Measurements from ENCODE around the gene GNAZ. TPM values are rescaled to one million over a fixed set of nuclear protein-coding genes. Genes with fewer than 3 reads are reported as not detected.

The GNAZ gene
- total and polyA plus RNA-seq, 2 donors (not counting 1 experiment from before 2014, with no cell fraction given), result 2.8 to 9.1 TPM

DNA sequence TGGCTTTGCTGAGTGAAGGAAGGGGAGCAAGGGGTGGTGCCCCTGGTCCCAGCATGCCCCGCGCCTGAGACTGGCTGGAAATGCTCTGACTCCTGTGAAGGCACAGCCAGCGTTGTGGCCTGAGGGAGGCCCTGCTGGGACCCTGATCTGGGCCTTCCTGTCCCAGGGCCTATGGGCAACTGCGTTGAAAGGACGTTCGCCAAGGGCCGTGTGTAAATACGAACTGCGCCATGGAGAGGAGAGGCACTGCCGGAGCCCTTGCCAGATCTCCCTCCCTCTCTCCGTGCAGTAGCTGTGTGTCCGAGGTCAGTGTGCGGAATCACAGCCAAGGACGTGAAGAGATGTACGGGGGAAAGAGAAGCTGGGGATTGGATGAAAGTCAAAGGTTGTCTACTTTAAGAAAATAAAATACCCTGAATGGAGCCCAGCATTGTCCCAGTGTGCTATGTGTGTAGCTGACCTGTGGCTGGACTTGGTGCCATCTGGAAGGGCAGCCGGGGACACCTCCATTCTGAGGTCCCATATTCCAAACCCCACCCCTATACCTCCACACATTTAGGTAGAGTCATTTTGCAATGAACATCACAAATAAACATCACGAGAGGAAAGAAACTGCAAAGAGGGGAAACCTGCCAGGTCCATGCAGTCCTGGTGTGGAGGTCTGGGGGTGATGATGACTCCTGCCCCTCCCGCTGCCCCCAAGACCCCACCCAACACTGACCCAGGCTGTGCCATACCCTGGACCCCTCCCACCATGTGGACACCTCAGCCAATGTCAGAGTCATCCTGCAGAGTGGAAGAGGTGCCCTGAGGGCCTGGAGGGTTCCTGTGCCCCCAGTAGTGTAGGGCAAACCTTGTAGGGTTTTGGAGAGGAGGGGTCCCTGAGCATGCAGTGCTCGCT, 54.5 kb downstream of the GNAZ start:
- Histone ChIP-seq H3K79me2 (ENCODE audit: control insufficient read depth, insufficient read depth, low read length) (no peaks in the 10 kb centered on the region), H3K4me3 (ENCODE audit: control extremely low read depth in 1 of 5, extremely low read depth in 1 of 5, insufficient read depth in 1 of 5, low read depth in 2 of 5, low read length in 4 of 5) (no peak overlapping the region), H3K4me1 (ENCODE audit: control insufficient read depth in 2 of 2, insufficient read depth in 2 of 2, low read length in 2 of 2) (peaks cover 0 to 2% of the 10 kb centered on the region in 2 donors), H3K27me3 (replicated peaks in 1 of 4; ENCODE audit: control extremely low read depth in 1 of 4, control insufficient read depth in 3 of 4, insufficient read depth in 4 of 4, low read length in 3 of 4) (no peaks in the 10 kb centered on the region), H3K27ac (ENCODE audit: low read length in 2 of 2) (no peak overlapping the region), H2AFZ (ENCODE audit: insufficient read depth, low read depth, low read length, poor library complexity, severe bottlenecking) (no peak overlapping the region), H4K20me1 (ENCODE audit: control insufficient read depth, insufficient read depth, low read length, poor library complexity, severe bottlenecking) (no peaks in the 10 kb centered on the region), H3K36me3 (replicated peaks in 1 of 2; ENCODE audit: control extremely low read depth in 1 of 2, control insufficient read depth in 1 of 2, extremely low read depth in 1 of 2, insufficient read depth in 2 of 2, low read length in 1 of 2) (no peaks in the 10 kb centered on the region), H3K9me3 (ENCODE audit: control extremely low read depth in 1 of 3, control insufficient read depth in 2 of 3, insufficient read depth in 1 of 3, low read length in 2 of 3) (no peaks in the 10 kb centered on the region), H3K9ac (ENCODE audit: low read length) (no peak overlapping the region), H3K4me2 (replicated peaks; ENCODE audit: low read depth, low read length, poor library complexity, severe bottlenecking) (no peak overlapping the region)
- H3K27me3 Mint-ChIP-seq, result no peaks in the 10 kb centered on the region
- CTCF ChIA-PET, result interaction anchor here (1.0 to 6.7 kb wide), 3 partner anchors 8 to 380 kb away, joined by 3 to 84 read pairs (median 5); no protein-coding TSS in a partner anchor
- no peak for TF ChIP-seq EZH2 (IDR thresholded peaks at IDR 0.05; ENCODE audit: borderline replicate concordance, insufficient read depth, low read depth, low read length, poor library complexity, severe bottlenecking)
- H3K9me3 Mint-ChIP-seq (ENCODE audit: insufficient read depth), result no peaks in the 10 kb centered on the region
- intact Hi-C loops (cut with micrococcal nuclease), result no loop called here
- WGBS (ENCODE audit: insufficient coverage), result 89% methylated on average over 11 of the region's 19 CpGs
- ATAC-seq (ENCODE audit: low read depth) (no peak), DNase-seq (no peak)
- no peak overlapping the region for H3K27ac Mint-ChIP-seq
- peaks cover 10% of the 10 kb centered on the region for H3K4me1 Mint-ChIP-seq
- POLR2A ChIA-PET, result no interaction called here
- no peak overlapping the region for H3K4me3 Mint-ChIP-seq

- Mint-ChIP-seq H3K27me3 (no peaks in the 10 kb centered on the region), H3K27ac (no peak overlapping the region), H3K4me3 (no peak overlapping the region), H3K4me1 (peaks cover 5% of the 10 kb centered on the region), H3K9me3 (ENCODE audit: insufficient read depth) (no peaks in the 10 kb centered on the region)
- Histone ChIP-seq H3K4me3 (ENCODE audit: control extremely low read depth in 1 of 5, extremely low read depth in 1 of 5, insufficient read depth in 1 of 5, low read depth in 2 of 5, low read length in 4 of 5) (no peak overlapping the region), H3K9ac (ENCODE audit: low read length) (no peak overlapping the region), H3K27me3 (replicated peaks in 1 of 4; ENCODE audit: control extremely low read depth in 1 of 4, control insufficient read depth in 3 of 4, insufficient read depth in 4 of 4, low read length in 3 of 4) (no peaks in the 10 kb centered on the region), H2AFZ (ENCODE audit: insufficient read depth, low read depth, low read length, poor library complexity, severe bottlenecking) (no peak overlapping the region), H4K20me1 (ENCODE audit: control insufficient read depth, insufficient read depth, low read length, poor library complexity, severe bottlenecking) (no peaks in the 10 kb centered on the region), H3K27ac (ENCODE audit: low read length in 2 of 2) (no peak overlapping the region), H3K9me3 (ENCODE audit: control extremely low read depth in 1 of 3, control insufficient read depth in 2 of 3, insufficient read depth in 1 of 3, low read length in 2 of 3) (no peaks in the 10 kb centered on the region), H3K79me2 (ENCODE audit: control insufficient read depth, insufficient read depth, low read length) (no peaks in the 10 kb centered on the region), H3K4me1 (ENCODE audit: control insufficient read depth in 2 of 2, insufficient read depth in 2 of 2, low read length in 2 of 2) (no peaks in the 10 kb centered on the region), H3K4me2 (replicated peaks; ENCODE audit: low read depth, low read length, poor library complexity, severe bottlenecking) (no peak overlapping the region), H3K36me3 (replicated peaks in 1 of 2; ENCODE audit: control extremely low read depth in 1 of 2, control insufficient read depth in 1 of 2, extremely low read depth in 1 of 2, insufficient read depth in 2 of 2, low read length in 1 of 2) (no peaks in the 10 kb centered on the region)
- intact Hi-C loops (cut with micrococcal nuclease), result no loop called here
- WGBS (ENCODE audit: insufficient coverage), result 93% methylated on average over 14 of the region's 18 CpGs
- ATAC-seq (ENCODE audit: low read depth) (no peak), DNase-seq (no peak)
- CTCF ChIA-PET, result interaction anchor here (1.5 to 17.0 kb wide), 3 partner anchors 17 to 168 kb away, joined by 3 to 556 read pairs (median 84); no protein-coding TSS in a partner anchor
- POLR2A ChIA-PET, result no interaction called here
- TF ChIP-seq, protein P1, sequence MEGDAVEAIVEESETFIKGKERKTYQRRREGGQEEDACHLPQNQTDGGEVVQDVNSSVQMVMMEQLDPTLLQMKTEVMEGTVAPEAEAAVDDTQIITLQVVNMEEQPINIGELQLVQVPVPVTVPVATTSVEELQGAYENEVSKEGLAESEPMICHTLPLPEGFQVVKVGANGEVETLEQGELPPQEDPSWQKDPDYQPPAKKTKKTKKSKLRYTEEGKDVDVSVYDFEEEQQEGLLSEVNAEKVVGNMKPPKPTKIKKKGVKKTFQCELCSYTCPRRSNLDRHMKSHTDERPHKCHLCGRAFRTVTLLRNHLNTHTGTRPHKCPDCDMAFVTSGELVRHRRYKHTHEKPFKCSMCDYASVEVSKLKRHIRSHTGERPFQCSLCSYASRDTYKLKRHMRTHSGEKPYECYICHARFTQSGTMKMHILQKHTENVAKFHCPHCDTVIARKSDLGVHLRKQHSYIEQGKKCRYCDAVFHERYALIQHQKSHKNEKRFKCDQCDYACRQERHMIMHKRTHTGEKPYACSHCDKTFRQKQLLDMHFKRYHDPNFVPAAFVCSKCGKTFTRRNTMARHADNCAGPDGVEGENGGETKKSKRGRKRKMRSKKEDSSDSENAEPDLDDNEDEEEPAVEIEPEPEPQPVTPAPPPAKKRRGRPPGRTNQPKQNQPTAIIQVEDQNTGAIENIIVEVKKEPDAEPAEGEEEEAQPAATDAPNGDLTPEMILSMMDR (IDR thresholded peaks at IDR 0.05), result no peak
These were observed 55.3 kb downstream of the GNAZ start for GRCh38 chr22:23125512-23126103.

All from B cell (primary cell).